Spleen (tissue), 11 donors: Measurements from ENCODE around the gene RXRB. TPM values are rescaled to one million over a fixed set of nuclear protein-coding genes. Genes with fewer than 3 reads are reported as not detected.
"Not testable (repeated sequence)": the region's sequence is repeated elsewhere in the genome, so short reads cannot be mapped to it uniquely, and the experiment has no call there.

Experiments used
- DNase-seq: peaks from one replicate; pipeline ENCODE4 v3.0.0-alpha.2; 2020
- H3K27ac ChIP-seq, 8 donors: fragments of 200-600 bp; sonication (generic) in 7 of 8; 1 replicate in 4 of 8; 2 replicates in 4 of 8; pipeline versions ENCODE4 v1.5.0 to v1.8.0; 2016 to 2021; ENCODE audit warnings: inconsistent platforms in 4 of 8, mild to moderate bottlenecking in 4 of 8, moderate library complexity in 1 of 8
- H3K27me3 ChIP-seq, 7 donors: fragments of 200-600 bp; sonication (generic) in 6 of 7; replicated peaks in 1 of 7; 1 replicate in 4 of 7; 2 replicates in 3 of 7; pipeline versions ENCODE4 v1.5.0 to v1.8.0; 2016 to 2021; ENCODE audit warnings: inconsistent platforms in 3 of 7, mild to moderate bottlenecking in 1 of 7
- H3K36me3 ChIP-seq, 6 donors: fragments of 200-600 bp; sonication (generic) in 5 of 6; 1 replicate in 4 of 6; 2 replicates in 2 of 6; pipeline versions ENCODE4 v1.5.0 to v1.8.0; 2016 to 2021; ENCODE audit warnings: inconsistent platforms in 2 of 6
- H3K4me1 ChIP-seq, 6 donors: fragments of 200-600 bp; sonication (generic) in 5 of 6; 1 replicate in 3 of 6; 2 replicates in 3 of 6; pipeline versions ENCODE4 v1.5.0 to v1.8.0; 2016 to 2021; ENCODE audit warnings: inconsistent platforms in 3 of 6
- H3K4me3 ChIP-seq, 8 donors: fragments of 200-600 bp; sonication (generic) in 7 of 8; 1 replicate in 4 of 8; 2 replicates in 4 of 8; pipeline versions ENCODE4 v1.5.0 to v1.8.0; 2016 to 2021; ENCODE audit warnings: inconsistent platforms in 4 of 8, mild to moderate bottlenecking in 4 of 8, moderate library complexity in 2 of 8
- H3K9me3 ChIP-seq, 8 donors: fragments of 200-600 bp; sonication (generic) in 7 of 8; 1 replicate in 4 of 8; 2 replicates in 4 of 8; pipeline versions ENCODE4 v1.5.0 to v1.8.0; 2016 to 2021; ENCODE audit warnings: inconsistent platforms in 4 of 8
- CTCF ChIP-seq, 11 experiments: fragments of 200-600 bp in 7 of 11; fragments of 450-650 bp in 4 of 11; sonication (generic) in 4 of 11; IDR thresholded peaks in 8 of 11; conservative IDR thresholded peaks in 3 of 11; 1 replicate in 7 of 11; 2 replicates in 4 of 11; pipeline versions ENCODE4 v1.4.0 to v1.8.0; 2016 to 2021; ENCODE audit warnings: antibody characterized with exemption in 11 of 11, inconsistent platforms in 4 of 11, mild to moderate bottlenecking in 1 of 11
- POLR2A ChIP-seq, 3 donors: fragments of 450-650 bp; IDR thresholded peaks; one replicate each; pipeline ENCODE4 v1.5.1; 2017; ENCODE audit warnings: antibody characterized with exemption in 3 of 3, mild to moderate bottlenecking in 1 of 3
- POLR2AphosphoS5 ChIP-seq, 3 donors: sonication (generic); formaldehyde crosslinking; IDR thresholded peaks; one replicate each; pipeline ENCODE4 v1.5.1; 2017; ENCODE audit warnings: antibody characterized with exemption in 3 of 3
- WGBS, 5 donors: extraction: QIAGEN DNeasy Blood & Tissue Kit in 3 of 5; methylation state at CpG; one replicate each; pipeline versions ENCODE4 v1.1.5 to v1.1.7; 2013 to 2018; 5-methylcytosine and 5-hydroxymethylcytosine counted together
- intact Hi-C: fragments of 100-400 bp; cut with DNase I; formaldehyde crosslinking; loops from one replicate; pipeline ENCODE4 v1.15.0; 2023; ENCODE audit warnings: low total_unique reads
- microRNA-seq, 3 donors: library from miRNA; unstranded; fragments of <30 nt; microRNA quantifications; one replicate each; pipeline versions ENCODE4 to v1.1.0, GENCODE V29; 2019 to 2020
- polyA plus RNA-seq, 3 donors: library from polyadenylated mRNA; stranded (reverse); fragments of 200-250 nt; gene quantifications; one replicate each; pipeline ENCODE4 v1.2.1, GENCODE V29; 2013
- small RNA-seq, 4 donors: library from RNA; depleted of rRNA; stranded (forward); fragments of <200 nt; gene quantifications; one replicate each; pipeline ENCODE3, GENCODE V24; 2016
- total RNA-seq, 7 donors: library from RNA; depleted of rRNA in 3 of 7; stranded (reverse); fragments of >200 nt in 3 of 7; fragmentation: NEBNext Ultra II Directional in 4 of 7; extraction: Animal tissue kit (Norgen Biotek cat#: 25700) in 4 of 7; gene quantifications; one replicate each; pipeline versions ENCODE4 v1.1.0 to v1.2.1, GENCODE V29; 2016 to 2021
- donor health status: healthy with polysubstance abuse.
- donor health status: DM: no; HTN: no; CAD: no; lungs with moderate emphysema.
- donor health status: DM: no; HTN: no; CAD: no.
- donor health status: Bipolar disorder and iron deficiency.
- donor health status: healthy.
- donor health status: DM: no; HTN: no; CAD: no.
- donor health status: DM: yes; HTN: yes; CAD: no.

The RXRB gene
- total and polyA plus RNA-seq, 10 donors: 29.1 to 72.4 (median 53.6) TPM

- no peak for DNase-seq
- H3K27me3 ChIP-seq: peaks cover 0 to 12% (median 0%) of the 10 kb centered on the region in 7 donors
- intact Hi-C loops: no loop called here
- TF ChIP-seq POLR2AphosphoS5 (IDR thresholded peaks at IDR 0.05) (no peak), CTCF (IDR thresholded peaks at IDR 0.05 in 8 of 11, conservative IDR thresholded peaks at IDR 0.05 in 3 of 11) (no peak), POLR2A (IDR thresholded peaks at IDR 0.05) (no peak)
- H3K9me3 ChIP-seq: peaks cover 0 to 23% (median 20%) of the 10 kb centered on the region in 8 donors
- H3K4me3 ChIP-seq: no peak overlapping the region
- H3K27ac ChIP-seq: no peak overlapping the region
- WGBS, 5 donors: 50 to 80% (median 73%) methylated on average over 1 of the region's 1 CpG
- no peaks in the 10 kb centered on the region for H3K36me3 ChIP-seq
- H3K4me1 ChIP-seq: peaks cover 0 to 5% (median 0%) of the 10 kb centered on the region in 6 donors
These were observed 49.4 kb downstream of the RXRB start for GRCh38 chr6:33151050-33151449.

- H3K4me1 ChIP-seq, DNase-seq, H3K36me3 ChIP-seq, H3K27ac ChIP-seq, H3K4me3 ChIP-seq, intact Hi-C loops: not testable (repeated sequence)
- WGBS, 5 donors: 75 to 97% (median 92%) methylated on average over 3 of the region's 3 CpGs
- peaks cover 0 to 23% (median 20%) of the 10 kb centered on the region in 8 donors for H3K9me3 ChIP-seq
- peaks cover 0 to 12% (median 0%) of the 10 kb centered on the region in 7 donors for H3K27me3 ChIP-seq
These were observed 49.9 kb downstream of the RXRB start for GRCh38 chr6:33150560-33150959.

GRCh38 chr6:33147807-33148666, 52.4 kb downstream of the RXRB start:
- peaks cover 0 to 12% (median 0%) of the 10 kb centered on the region in 7 donors for H3K27me3 ChIP-seq
- peak; percentile 26 to 78 (median 69) for TF ChIP-seq CTCF (IDR thresholded peaks at IDR 0.05 in 8 of 11, conservative IDR thresholded peaks at IDR 0.05 in 3 of 11)
- TF ChIP-seq POLR2A (IDR thresholded peaks at IDR 0.05): no peak
- no peak for TF ChIP-seq POLR2AphosphoS5 (IDR thresholded peaks at IDR 0.05)
- H3K4me3 ChIP-seq: no peak overlapping the region
- peaks cover 0 to 22% (median 7%) of the 10 kb centered on the region in 6 donors for H3K4me1 ChIP-seq
- no peak overlapping the region for H3K27ac ChIP-seq
- peaks cover 0 to 23% (median 19%) of the 10 kb centered on the region in 8 donors for H3K9me3 ChIP-seq
- H3K36me3 ChIP-seq: no peaks in the 10 kb centered on the region
- no peak for DNase-seq
- intact Hi-C loops: loop anchor here (10.0 kb wide), 1 partner anchor 133 kb away; no protein-coding TSS in a partner anchor
- 45 to 49% (median 49%) methylated on average over 8 of the region's 8 CpGs for WGBS, 5 donors

GRCh38 chr6:33144373-33144772, 56.1 kb downstream of the RXRB start:
- TF ChIP-seq POLR2AphosphoS5 (IDR thresholded peaks at IDR 0.05) (no peak), POLR2A (IDR thresholded peaks at IDR 0.05) (no peak), CTCF (IDR thresholded peaks at IDR 0.05 in 8 of 11, conservative IDR thresholded peaks at IDR 0.05 in 3 of 11) (no peak)
- intact Hi-C loops: loop anchor here (10.0 kb wide), 1 partner anchor 130 kb away; no protein-coding TSS in a partner anchor
- no peak for DNase-seq
- Histone ChIP-seq H3K27me3 (peaks cover 0 to 6% (median 0%) of the 10 kb centered on the region in 7 donors), H3K36me3 (no peaks in the 10 kb centered on the region), H3K4me1 (peaks cover 0 to 35% (median 9%) of the 10 kb centered on the region in 6 donors), H3K4me3 (no peak overlapping the region), H3K27ac (no peak overlapping the region), H3K9me3 (no peaks in the 10 kb centered on the region)
- 0 to 17% (median 5%) methylated on average over 1 of the region's 1 CpG for WGBS, 5 donors

Small RNAs within 50 kb of the gene (microRNA-seq; reads per million reads assigned to microRNA genes)
- gene MIR219A1: 2.1 to 3.6 (median 3.4) reads per million in 3 donors

Small RNAs within 50 kb of the gene (small RNA-seq; reads per million reads assigned to genes)
- gene MIR219A1 (0.89 to 1.5 (median 1.4) reads per million in 4 donors), gene RNY4P10 (0 to 0.29 (median 0.08) reads per million in 4 donors)

Other genes with a start within 250 kb of the RXRB start
- 100 to 1,000 TPM; 141 to 218 (median 173) TPM for gene HLA-DMA, start 247.6 kb downstream of the RXRB start, total RNA-seq
- 100 to 1,000 TPM; 235 to 423 (median 270) TPM for gene HLA-DMA, start 247.6 kb downstream of the RXRB start, polyA plus RNA-seq
- gene BRD2, start 232.1 kb downstream of the RXRB start, total RNA-seq: 100 to 1,000 TPM; 169 to 277 (median 234) TPM
- gene BRD2, start 232.1 kb downstream of the RXRB start, polyA plus RNA-seq: 100 to 1,000 TPM in 2 of 3 donors, 10 to 100 TPM in 1; 80.5 to 127 (median 103) TPM
- gene HLA-DOA, start 191.1 kb downstream of the RXRB start, total RNA-seq: 10 to 100 TPM; 30.8 to 89.5 (median 68.6) TPM
- gene HLA-DOA, start 191.1 kb downstream of the RXRB start, polyA plus RNA-seq: 10 to 100 TPM; 36.9 to 48.7 (median 40.0) TPM
- gene HLA-DPA1, start 127.0 kb downstream of the RXRB start, total RNA-seq: 100 to 1,000 TPM; 253 to 621 (median 517) TPM
- 100 to 1,000 TPM; 346 to 466 (median 352) TPM for gene HLA-DPA1, start 127.0 kb downstream of the RXRB start, polyA plus RNA-seq
- gene HLA-DPB1, start 124.7 kb downstream of the RXRB start, total RNA-seq: 100 to 1,000 TPM; 209 to 647 (median 414) TPM
- gene HLA-DPB1, start 124.7 kb downstream of the RXRB start, polyA plus RNA-seq: 100 to 1,000 TPM; 543 to 817 (median 574) TPM
- 1 to 10 TPM in 6 of 7 donors, under 1 TPM in 1; 0.79 to 2.4 (median 1.3) TPM for gene COL11A2, start 8.2 kb downstream of the RXRB start, total RNA-seq
- 1 to 10 TPM in 2 of 3 donors, under 1 TPM in 1; 0.68 to 2.2 (median 1.8) TPM for gene COL11A2, start 8.2 kb downstream of the RXRB start, polyA plus RNA-seq
- gene SLC39A7, start 202 bp upstream of the RXRB start, total RNA-seq: 10 to 100 TPM; 42.8 to 58.7 (median 48.8) TPM
- gene SLC39A7, start 202 bp upstream of the RXRB start, polyA plus RNA-seq: 10 to 100 TPM; 28.8 to 42.3 (median 33.8) TPM
- gene HSD17B8, start 4.0 kb upstream of the RXRB start, total RNA-seq: 10 to 100 TPM in 5 of 7 donors, 1 to 10 TPM in 2; 8.7 to 20.1 (median 14.9) TPM
- gene HSD17B8, start 4.0 kb upstream of the RXRB start, polyA plus RNA-seq: 10 to 100 TPM; 15.8 to 24.1 (median 16.5) TPM
- gene RING1, start 7.8 kb upstream of the RXRB start, total RNA-seq: 10 to 100 TPM; 13.4 to 37.8 (median 29.6) TPM
- gene RING1, start 7.8 kb upstream of the RXRB start, polyA plus RNA-seq: 10 to 100 TPM; 29.2 to 42.3 (median 32.5) TPM
- 10 to 100 TPM; 51.0 to 87.7 (median 59.1) TPM for gene VPS52, start 71.2 kb upstream of the RXRB start, total RNA-seq
- gene VPS52, start 71.2 kb upstream of the RXRB start, polyA plus RNA-seq: 10 to 100 TPM; 31.7 to 51.0 (median 48.5) TPM
- gene RPS18, start 71.4 kb upstream of the RXRB start, total RNA-seq: 1,000 to 10,000 TPM; 1,471 to 2,906 (median 2,449) TPM
- gene RPS18, start 71.4 kb upstream of the RXRB start, polyA plus RNA-seq: over 10,000 TPM in 2 of 3 donors, 1,000 to 10,000 TPM in 1; 8,573 to 17,605 (median 14,270) TPM
- 10 to 100 TPM; 17.6 to 31.6 (median 27.1) TPM for gene B3GALT4, start 76.5 kb upstream of the RXRB start, total RNA-seq
- gene B3GALT4, start 76.5 kb upstream of the RXRB start, polyA plus RNA-seq: 10 to 100 TPM; 11.5 to 17.7 (median 13.5) TPM
- gene WDR46, start 88.6 kb upstream of the RXRB start, total RNA-seq: 10 to 100 TPM; 30.5 to 53.1 (median 43.6) TPM
- 100 to 1,000 TPM in 1 of 3 donors, 10 to 100 TPM in 2; 52.6 to 101 (median 96.1) TPM for gene WDR46, start 88.6 kb upstream of the RXRB start, polyA plus RNA-seq
- 10 to 100 TPM; 11.3 to 35.7 (median 26.5) TPM for gene PFDN6, start 88.9 kb upstream of the RXRB start, total RNA-seq
- 100 to 1,000 TPM; 150 to 169 (median 158) TPM for gene PFDN6, start 88.9 kb upstream of the RXRB start, polyA plus RNA-seq
- 100 to 1,000 TPM; 123 to 212 (median 146) TPM for gene RGL2, start 98.3 kb upstream of the RXRB start, total RNA-seq
- 100 to 1,000 TPM in 2 of 3 donors, 10 to 100 TPM in 1; 73.3 to 180 (median 133) TPM for gene RGL2, start 98.3 kb upstream of the RXRB start, polyA plus RNA-seq
- 100 to 1,000 TPM; 238 to 292 (median 285) TPM for gene TAPBP, start 113.4 kb upstream of the RXRB start, total RNA-seq
- gene TAPBP, start 113.4 kb upstream of the RXRB start, polyA plus RNA-seq: 100 to 1,000 TPM in 1 of 3 donors, 10 to 100 TPM in 2; 42.6 to 101 (median 81.6) TPM
- gene ZBTB22, start 117.1 kb upstream of the RXRB start, total RNA-seq: 10 to 100 TPM; 16.1 to 27.2 (median 20.1) TPM
- 10 to 100 TPM; 10.8 to 19.8 (median 15.4) TPM for gene ZBTB22, start 117.1 kb upstream of the RXRB start, polyA plus RNA-seq
- 10 to 100 TPM; 47.6 to 76.3 (median 67.9) TPM for gene DAXX, start 122.3 kb upstream of the RXRB start, total RNA-seq
- gene DAXX, start 122.3 kb upstream of the RXRB start, polyA plus RNA-seq: 10 to 100 TPM; 47.8 to 59.3 (median 54.0) TPM
- gene KIFC1, start 191.2 kb upstream of the RXRB start, total RNA-seq: 1 to 10 TPM; 1.2 to 9.2 (median 6.6) TPM
- gene KIFC1, start 191.2 kb upstream of the RXRB start, polyA plus RNA-seq: 10 to 100 TPM in 1 of 3 donors, 1 to 10 TPM in 2; 1.3 to 11.3 (median 3.7) TPM
- gene PHF1, start 210.3 kb upstream of the RXRB start, total RNA-seq: 100 to 1,000 TPM in 3 of 7 donors, 10 to 100 TPM in 4; 83.0 to 133 (median 93.6) TPM
- gene PHF1, start 210.3 kb upstream of the RXRB start, polyA plus RNA-seq: 100 to 1,000 TPM in 2 of 3 donors, 10 to 100 TPM in 1; 89.3 to 181 (median 171) TPM
- 100 to 1,000 TPM; 113 to 149 (median 130) TPM for gene CUTA, start 217.4 kb upstream of the RXRB start, total RNA-seq
- 100 to 1,000 TPM; 198 to 225 (median 206) TPM for gene CUTA, start 217.4 kb upstream of the RXRB start, polyA plus RNA-seq
- gene SYNGAP1, start 219.4 kb upstream of the RXRB start, total RNA-seq: 10 to 100 TPM; 20.1 to 30.8 (median 25.9) TPM
- gene SYNGAP1, start 219.4 kb upstream of the RXRB start, polyA plus RNA-seq: 10 to 100 TPM in 1 of 3 donors, 1 to 10 TPM in 2; 3.6 to 14.7 (median 4.6) TPM